Fibroblast of upper back skin (primary cell): ENCODE data around the gene USP49.
"Not testable (repeated sequence)": the region's sequence is repeated elsewhere in the genome, so short reads cannot be mapped to it uniquely, and the experiment has no call there.

Experiments used
- DNase-seq: peaks from one replicate; pipeline ENCODE4 v3.0.0-alpha.2; 2013

The USP49 gene

DNA sequence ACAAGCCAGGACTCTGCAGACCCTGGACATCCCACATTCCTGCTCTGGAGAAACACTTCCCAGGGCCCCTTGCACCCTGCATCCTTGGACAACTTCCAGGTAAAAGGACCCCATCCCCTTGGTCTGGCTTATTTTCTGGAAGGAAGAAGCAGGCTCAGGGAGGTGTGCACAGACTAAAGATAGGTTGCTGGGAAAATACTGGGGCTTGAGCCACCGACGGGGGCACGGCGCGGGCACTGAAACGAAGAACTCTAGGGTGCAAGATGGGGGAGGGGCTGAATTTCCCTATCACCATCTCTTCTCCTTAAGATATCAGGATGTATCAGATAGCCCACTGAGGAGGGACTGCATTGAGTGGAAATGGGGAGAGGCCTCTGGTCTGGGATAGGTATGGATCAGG is 116.3 kb downstream of the USP49 start:
- no peak for DNase-seq

GRCh38 chr6:41777551-41778285 is 117.5 kb downstream of the USP49 start:
- DNase-seq = no peak

GRCh38 chr6:41775293-41775882 is 119.8 kb downstream of the USP49 start:
- no peak for DNase-seq

- no peak for DNase-seq
Measured at GRCh38 chr6:41774841-41775240, 120.3 kb downstream of the USP49 start.

DNA sequence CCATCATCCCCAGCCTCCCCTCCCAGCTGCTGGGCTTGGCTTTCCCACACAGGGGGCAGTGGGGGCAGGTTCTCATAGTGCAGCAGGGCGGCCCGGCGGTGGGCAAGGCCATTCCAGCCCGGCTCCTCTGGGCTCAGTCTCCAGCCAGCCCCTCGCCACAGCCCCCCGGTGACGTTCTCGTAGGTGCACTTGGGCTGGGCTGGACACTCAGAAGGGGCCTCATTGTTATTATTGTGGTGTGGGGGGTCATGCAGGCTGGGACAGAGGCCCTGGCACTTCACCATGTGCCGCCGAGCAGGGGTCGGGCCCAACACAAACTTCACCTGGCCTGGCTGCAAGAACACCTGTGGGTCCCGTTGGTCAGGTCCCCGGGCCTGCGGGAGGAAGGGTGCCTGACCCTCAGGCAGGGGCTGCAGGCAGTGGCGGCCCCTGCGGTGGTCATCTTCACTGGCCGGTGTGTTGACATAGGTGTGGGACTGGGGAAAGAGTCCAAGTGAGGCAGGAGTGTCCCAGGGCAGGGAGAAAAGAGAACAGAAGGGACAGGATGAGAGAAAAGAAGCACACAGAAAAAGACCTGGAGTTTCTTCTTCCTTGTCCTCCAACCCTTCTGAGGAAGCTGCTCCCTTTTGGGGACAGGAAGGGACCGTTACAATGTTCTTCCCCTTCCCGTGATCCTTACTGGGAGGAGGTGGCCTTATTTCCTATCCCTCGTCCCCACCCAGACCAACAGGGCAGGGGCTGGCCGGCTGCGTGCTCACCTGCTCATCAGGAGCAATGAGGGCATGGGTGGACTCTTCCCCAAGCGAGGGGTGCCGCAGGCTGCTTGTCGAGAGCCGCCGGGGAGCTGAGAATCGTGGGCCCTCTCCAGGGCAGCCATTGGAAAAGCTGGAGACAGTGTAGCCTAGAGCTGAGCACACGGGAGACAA is 123.9 kb downstream of the USP49 start:
- DNase-seq = no peak

GRCh38 chr6:41770381-41771057 is 124.7 kb downstream of the USP49 start:
- no peak for DNase-seq

- no peak for DNase-seq
Measured at GRCh38 chr6:41769376-41769775, 125.8 kb downstream of the USP49 start.

DNA sequence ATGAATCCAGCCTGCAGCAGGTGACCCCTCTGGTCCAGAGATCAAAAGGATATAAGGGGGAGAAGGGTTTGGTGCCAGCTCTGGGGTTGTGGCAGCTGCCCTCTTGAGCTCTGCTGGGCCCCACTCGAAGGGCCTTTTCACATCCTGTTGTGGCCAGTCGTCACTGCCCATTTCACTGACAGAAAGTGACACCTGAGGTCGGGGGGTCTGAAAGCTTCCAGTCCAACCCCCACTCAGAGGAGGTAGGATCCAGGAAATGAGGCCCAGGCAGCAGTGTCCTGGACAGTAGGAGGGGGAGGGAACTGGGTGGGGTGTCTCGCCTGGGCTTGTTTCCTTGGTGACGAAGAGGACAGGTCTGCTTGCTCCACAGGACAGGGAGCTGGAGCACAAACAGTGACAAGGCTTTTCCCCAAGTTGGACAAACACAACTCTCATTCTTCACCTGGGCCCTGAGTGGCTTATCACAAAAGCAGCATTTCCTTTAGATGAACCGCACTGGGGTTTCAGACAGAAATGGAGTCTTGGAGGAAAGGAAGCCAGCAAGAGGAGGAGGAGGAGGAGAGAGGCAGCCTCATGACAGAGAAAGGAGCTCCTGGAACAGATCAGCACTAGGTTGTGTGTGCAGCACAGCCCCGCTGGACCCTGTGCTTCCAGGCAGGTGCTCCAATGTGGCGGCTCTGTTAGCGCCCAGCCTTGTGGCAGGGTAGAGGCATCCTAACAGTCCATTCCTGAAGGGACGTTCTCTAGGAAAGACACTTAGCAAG is 126.4 kb downstream of the USP49 start:
- DNase-seq = no peak

- DNase-seq = peak; percentile 64
Measured at GRCh38 chr6:41767112-41767833, 127.9 kb downstream of the USP49 start.

DNA sequence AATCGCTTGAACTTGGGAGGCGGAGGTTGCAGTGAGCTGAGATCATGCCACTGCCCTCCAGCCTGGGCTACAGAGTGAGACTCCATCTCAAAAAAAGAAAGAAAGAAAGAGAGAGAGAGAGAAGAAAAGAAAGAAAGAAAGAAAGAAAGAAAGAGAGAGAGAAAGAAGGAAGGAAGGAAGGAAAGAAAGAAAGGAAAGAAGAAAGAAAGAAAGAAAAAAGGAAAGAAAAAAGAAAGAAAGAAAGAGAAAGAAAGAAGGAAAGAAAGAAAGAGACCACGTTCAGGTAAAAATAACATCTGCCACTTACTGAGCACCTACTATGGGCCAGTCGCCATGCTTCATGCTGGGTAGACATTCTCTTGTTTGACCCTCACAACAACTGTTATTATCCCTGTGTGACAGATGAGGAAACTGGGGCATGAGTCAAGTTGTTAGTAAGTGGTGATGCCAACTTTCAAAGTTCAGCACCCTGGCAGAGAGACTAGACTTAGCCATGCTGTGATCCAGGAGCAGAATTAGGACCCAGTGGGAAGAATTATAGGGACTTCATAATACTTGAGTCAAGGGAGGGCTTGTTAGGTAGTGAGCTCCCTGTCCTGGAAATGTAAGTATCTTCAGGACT is 129.0 kb downstream of the USP49 start:
- DNase-seq = not testable (repeated sequence)

DNA sequence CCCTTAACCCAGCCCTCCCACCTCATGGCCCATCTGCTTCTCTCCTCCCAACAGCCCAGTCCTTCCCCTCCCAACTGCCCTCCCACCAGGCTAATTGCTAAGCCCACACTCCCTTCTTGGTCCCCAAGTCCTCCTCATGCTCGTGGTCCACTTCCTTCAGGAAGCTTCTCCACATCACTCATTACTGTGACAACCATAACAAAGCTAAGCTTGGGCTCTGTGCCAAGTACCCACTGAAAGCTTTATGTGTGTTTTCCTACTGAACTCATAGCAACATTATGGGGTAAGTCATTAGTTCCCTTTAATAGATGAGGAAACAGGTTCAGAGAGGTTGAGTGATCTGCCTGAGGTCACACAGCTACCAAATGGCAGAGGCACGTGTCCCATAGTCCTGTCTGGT is 131.7 kb downstream of the USP49 start:
- DNase-seq = no peak

- no peak for DNase-seq
Measured at GRCh38 chr6:41759905-41760579, 135.1 kb downstream of the USP49 start.

- DNase-seq = no peak
Measured at GRCh38 chr6:41759106-41759904, 135.9 kb downstream of the USP49 start.

DNA sequence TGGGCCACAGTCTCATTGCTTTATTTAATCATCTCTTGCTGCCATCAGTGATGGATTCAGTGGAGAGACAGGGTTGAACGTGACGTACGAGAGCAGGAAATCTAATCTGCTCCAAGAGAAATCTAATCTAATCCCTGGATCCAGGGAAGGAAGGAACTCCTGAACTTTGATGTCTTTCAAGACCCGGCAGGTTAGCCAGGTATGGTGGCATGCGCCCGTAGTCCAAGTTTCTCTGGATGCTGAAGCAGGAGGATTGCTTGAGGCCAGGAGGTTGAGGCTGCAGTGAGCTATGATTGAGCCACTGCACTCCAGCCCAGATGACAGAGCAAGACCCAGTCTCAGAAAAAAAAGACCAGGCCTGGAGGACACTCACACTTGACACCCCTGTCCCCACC is 136.5 kb downstream of the USP49 start:
- DNase-seq = no peak

GRCh38 chr6:41757931-41758640 is 137.1 kb downstream of the USP49 start:
- DNase-seq = no peak

DNA sequence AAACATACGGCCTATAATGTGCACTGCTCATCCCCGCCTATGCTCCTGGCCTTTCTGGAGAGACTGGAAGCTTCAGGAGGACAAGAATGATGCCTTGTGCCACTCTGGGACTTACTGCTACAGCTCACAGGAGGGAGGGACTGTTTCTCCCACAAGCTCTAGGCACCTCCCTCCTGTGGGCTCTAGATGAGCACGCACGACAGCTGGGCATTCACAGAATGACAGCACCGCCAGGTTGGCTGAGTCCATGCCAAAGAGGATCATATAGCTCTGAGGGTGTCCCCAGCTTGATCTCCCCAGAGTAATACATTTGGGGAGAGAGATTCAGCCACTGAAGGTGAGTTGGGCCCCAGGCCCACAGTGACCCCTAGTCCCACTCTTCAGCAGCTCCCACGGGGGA is 137.9 kb downstream of the USP49 start:
- no peak for DNase-seq

GRCh38 chr6:41756354-41756753 is 138.8 kb downstream of the USP49 start:
- DNase-seq = no peak

- no peak for DNase-seq
Measured at GRCh38 chr6:41755895-41756294, 139.3 kb downstream of the USP49 start.

- DNase-seq = no peak
Measured at GRCh38 chr6:41750374-41750773, 144.8 kb downstream of the USP49 start.
